Keratinocyte (primary cell): ENCODE measurements around the gene BBX. TPM values are rescaled to one million over a fixed set of nuclear protein-coding genes. Genes with fewer than 3 reads are reported as not detected.

Source experiments
- DNase-seq: peaks from one replicate; pipeline ENCODE4 v3.0.0-alpha.2; 2011; ENCODE audit warnings: low read depth, missing footprints, low spot score
- FAIRE-seq: peaks from 2 replicates; lab custom pipeline; 2011; peaks lifted over from hg19 to GRCh38; lab: Jason Lieb, UNC
- H2AFZ ChIP-seq: 2 replicates; pipeline ENCODE4 v1.6.0; 2012; ENCODE audit warnings: low read length, control low read depth, inconsistent platforms; ENCODE audit not compliant: control insufficient read depth
- H3K27ac ChIP-seq: 2 replicates; pipeline ENCODE4 v1.5.1; 2011; ENCODE audit warnings: low read length; ENCODE audit not compliant: control insufficient read depth, insufficient read depth
- H3K27me3 ChIP-seq: 3 replicates; pipeline ENCODE4 v1.6.0; 2011; ENCODE audit warnings: low read length; ENCODE audit not compliant: control insufficient read depth, insufficient read depth; ENCODE audit errors: extremely low read depth
- H3K36me3 ChIP-seq, 2 experiments: 2 replicates in 1 of 2; 3 replicates in 1 of 2; pipeline ENCODE4 v1.5.1; 2011; ENCODE audit warnings: low read length in 2 of 2, mild to moderate bottlenecking in 1 of 2; ENCODE audit not compliant: control insufficient read depth in 2 of 2, insufficient read depth in 2 of 2; ENCODE audit errors: extremely low read depth in 1 of 2
- H3K4me1 ChIP-seq: 3 replicates; pipeline ENCODE4 v1.5.1; 2011; ENCODE audit warnings: low read length; ENCODE audit not compliant: control insufficient read depth, insufficient read depth; ENCODE audit errors: extremely low read depth
- H3K4me2 ChIP-seq: 3 replicates; pipeline ENCODE4 v1.6.0; 2011; ENCODE audit warnings: low read depth, low read length; ENCODE audit not compliant: control insufficient read depth, insufficient read depth; ENCODE audit errors: extremely low read depth
- H3K4me3 ChIP-seq, 3 experiments: fragments of 200-600 bp in 1 of 3; sonication (generic) in 1 of 3; 2 replicates in 2 of 3; 3 replicates in 1 of 3; pipeline ENCODE4 v1.5.1; 2011 to 2016; ENCODE audit warnings: low read length in 3 of 3, mild to moderate bottlenecking in 3 of 3, control low read depth in 2 of 3, inconsistent platforms in 1 of 3, low read depth in 1 of 3, mixed read lengths in 1 of 3, mixed run types in 1 of 3, moderate library complexity in 1 of 3; ENCODE audit not compliant: control insufficient read depth in 2 of 3, insufficient read depth in 2 of 3; ENCODE audit errors: extremely low read depth in 1 of 3
- H3K79me2 ChIP-seq: 2 replicates; pipeline ENCODE4 v1.6.0; 2012; ENCODE audit warnings: low read length; ENCODE audit not compliant: control insufficient read depth, insufficient read depth
- H3K9ac ChIP-seq: 3 replicates; pipeline ENCODE4 v1.6.0; 2011; ENCODE audit warnings: low read length; ENCODE audit not compliant: control insufficient read depth, insufficient read depth; ENCODE audit errors: extremely low read depth
- H3K9me1 ChIP-seq: 3 replicates; pipeline ENCODE4 v1.6.0; 2011; ENCODE audit warnings: low read length; ENCODE audit not compliant: control insufficient read depth, insufficient read depth; ENCODE audit errors: extremely low read depth
- H3K9me3 ChIP-seq: 2 replicates; pipeline ENCODE4 v1.5.1; 2012; ENCODE audit warnings: low read depth, low read length; ENCODE audit not compliant: control insufficient read depth
- H4K20me1 ChIP-seq: 3 replicates; pipeline ENCODE4 v1.6.0; 2011; ENCODE audit warnings: low read length; ENCODE audit not compliant: control insufficient read depth, insufficient read depth; ENCODE audit errors: extremely low read depth
- CTCF ChIP-seq, 3 experiments: IDR thresholded peaks in 1 of 3; conservative IDR thresholded peaks in 1 of 3; optimal IDR thresholded peaks in 1 of 3; 2 replicates in 2 of 3; 3 replicates in 1 of 3; pipeline versions ENCODE3 to v1.5.1; 2011; ENCODE audit warnings: low read length in 3 of 3, mild to moderate bottlenecking in 3 of 3, moderate library complexity in 2 of 3, control low read depth in 1 of 3, inconsistent platforms in 1 of 3; ENCODE audit not compliant: insufficient read depth in 2 of 3; ENCODE audit errors: extremely low read depth in 1 of 3
- EZH2 ChIP-seq: IDR thresholded peaks from one replicate; pipeline ENCODE4 v1.6.1; 2012; ENCODE audit warnings: inconsistent platforms, mild to moderate bottlenecking, low read length, moderate library complexity
- dilution Hi-C: fragments of 300-500 bp; cut with MboI; formaldehyde crosslinking; loops from one replicate; pipeline ENCODE4 v1.7.0; 2020; ENCODE audit warnings: low sequenced_read_pairs; ENCODE audit not compliant: extremely low pct_ligation_motif_present
- polyA plus RNA-seq, 5 experiments: library from polyadenylated mRNA; depleted of rRNA in 3 of 5; stranded (reverse) in 3 of 5; stranded (forward) in 1 of 5; unstranded in 1 of 5; fragments of >200 nt; gene quantifications; 1 replicate in 1 of 5; 2 replicates in 3 of 5; 3 replicates in 1 of 5; pipeline versions ENCODE4 v1.2.1 to v1.2.3, GENCODE V29; 2011 to 2012; ENCODE audit warnings: missing spikeins in 2 of 5, low read depth in 1 of 5, low replicate concordance in 1 of 5

Gene BBX
- polyA plus RNA-seq, 1 donor (not counting 4 experiments of a cell fraction or from before 2014, with no cell fraction given), result 43.4 TPM

- Histone ChIP-seq H3K79me2 (peaks cover 16% of the 10 kb centered on the region), H3K4me3 (no peak overlapping the region), H4K20me1 (no peaks in the 10 kb centered on the region), H3K9me1 (no peaks in the 10 kb centered on the region), H3K9me3 (no peaks in the 10 kb centered on the region), H3K27ac (no peak overlapping the region), H3K27me3 (no peaks in the 10 kb centered on the region), H3K36me3 (peaks cover 0 to 4% of the 10 kb centered on the region in 2 experiments), H3K4me1 (no peaks in the 10 kb centered on the region), H3K9ac (no peak overlapping the region), H3K4me2 (no peak overlapping the region), H2AFZ (no peak overlapping the region)
- DNase-seq (no peak), FAIRE-seq (no peak)
- dilution Hi-C loops, result no loop called here
- TF ChIP-seq CTCF (optimal IDR thresholded peaks at IDR 0.05 in 1 of 3, IDR thresholded peaks at IDR 0.05 in 1 of 3, conservative IDR thresholded peaks at IDR 0.05 in 1 of 3; ENCODE audit: extremely low read depth in 1 of 3, insufficient read depth in 2 of 3, low read length in 3 of 3) (no peak), EZH2 (no peak)
Measured at GRCh38 chr3:107531917-107532469, 9.2 kb downstream of the BBX start.

GRCh38 chr3:107540857-107541256 lies 18.1 kb downstream of the BBX start:
- H3K27me3 ChIP-seq, result no peaks in the 10 kb centered on the region
- H3K9me3 ChIP-seq, result no peaks in the 10 kb centered on the region
- FAIRE-seq (no peak), DNase-seq (no peak)
- H4K20me1 ChIP-seq, result no peaks in the 10 kb centered on the region
- H3K36me3 ChIP-seq, result no peaks in the 10 kb centered on the region
- no peaks in the 10 kb centered on the region for H3K9me1 ChIP-seq
- no peak overlapping the region for H2AFZ ChIP-seq
- no peak overlapping the region for H3K27ac ChIP-seq
- no peak overlapping the region for H3K4me3 ChIP-seq
- no peaks in the 10 kb centered on the region for H3K79me2 ChIP-seq
- no peak overlapping the region for H3K4me2 ChIP-seq
- dilution Hi-C loops, result no loop called here
- H3K4me1 ChIP-seq, result no peaks in the 10 kb centered on the region
- no peak overlapping the region for H3K9ac ChIP-seq
- no peak for TF ChIP-seq CTCF (optimal IDR thresholded peaks at IDR 0.05 in 1 of 3, IDR thresholded peaks at IDR 0.05 in 1 of 3, conservative IDR thresholded peaks at IDR 0.05 in 1 of 3; ENCODE audit: extremely low read depth in 1 of 3, insufficient read depth in 2 of 3, low read length in 3 of 3)
- no peak for TF ChIP-seq EZH2
